Mesenchymal stem cell (in vitro differentiated cells and primary cell): ENCODE results near the gene NINL. TPM values are rescaled to one million over a fixed set of nuclear protein-coding genes. Genes with fewer than 3 reads are reported as not detected.
"Not testable (repeated sequence)": the region's sequence is repeated elsewhere in the genome, so short reads cannot be mapped to it uniquely, and the experiment has no call there.

Experiments used
- DNase-seq: peaks from one replicate; pipeline ENCODE4 v3.0.0-alpha.2; 2013
- H2AFZ ChIP-seq: one replicate; pipeline ENCODE4 v1.6.1; 2013; ENCODE audit warnings: low read depth, mild to moderate bottlenecking, control low read depth, inconsistent platforms, low read length, moderate library complexity
- H2AK5ac ChIP-seq: 2 replicates; pipeline ENCODE4 v1.6.1; 2013; ENCODE audit warnings: low read length, moderate library complexity, mild to moderate bottlenecking, inconsistent platforms; ENCODE audit not compliant: severe bottlenecking
- H2BK120ac ChIP-seq: one replicate; pipeline ENCODE4 v1.6.1; 2013; ENCODE audit warnings: low read depth, mild to moderate bottlenecking, inconsistent platforms, low read length, moderate library complexity
- H2BK12ac ChIP-seq, 2 experiments: one replicate each; pipeline ENCODE4 v1.6.1; 2013; ENCODE audit warnings: inconsistent platforms in 2 of 2, low read length in 2 of 2, mild to moderate bottlenecking in 2 of 2, moderate library complexity in 2 of 2, control low read depth in 1 of 2
- H2BK15ac ChIP-seq: one replicate; pipeline ENCODE4 v1.6.1; 2013; ENCODE audit warnings: mild to moderate bottlenecking, low read depth, inconsistent platforms; ENCODE audit not compliant: poor library complexity, severe bottlenecking
- H2BK5ac ChIP-seq: 2 replicates; pipeline ENCODE4 v1.6.1; 2013; ENCODE audit warnings: low read depth, mild to moderate bottlenecking, low read length, control low read depth, inconsistent platforms; ENCODE audit not compliant: poor library complexity, severe bottlenecking
- H3K14ac ChIP-seq, 2 experiments: one replicate each; pipeline ENCODE4 v1.6.1; 2013; ENCODE audit warnings: inconsistent platforms in 2 of 2, low read length in 2 of 2, control low read depth in 1 of 2, mild to moderate bottlenecking in 1 of 2, moderate library complexity in 1 of 2
- H3K18ac ChIP-seq, 2 experiments: one replicate each; pipeline ENCODE4 v1.6.1; 2013; ENCODE audit warnings: inconsistent platforms in 2 of 2, low read length in 2 of 2, control low read depth in 1 of 2, low read depth in 1 of 2, mild to moderate bottlenecking in 1 of 2
- H3K23ac ChIP-seq, 2 experiments: one replicate each; pipeline ENCODE4 v1.6.1; 2013; ENCODE audit warnings: inconsistent platforms in 2 of 2, low read length in 2 of 2, mild to moderate bottlenecking in 2 of 2, moderate library complexity in 2 of 2, control low read depth in 1 of 2
- H3K27ac ChIP-seq: 2 replicates; pipeline ENCODE4 v1.5.1; 2013; ENCODE audit warnings: mild to moderate bottlenecking, moderate library complexity, low read length, control low read depth, inconsistent platforms; ENCODE audit not compliant: poor library complexity, severe bottlenecking
- H3K27me3 ChIP-seq, 2 experiments: 2 replicates each; pipeline versions ENCODE4 v1.6.1 to v1.7.0; 2013; ENCODE audit warnings: low read length in 2 of 2, mild to moderate bottlenecking in 2 of 2, moderate library complexity in 2 of 2, control low read depth in 1 of 2, inconsistent platforms in 1 of 2; ENCODE audit not compliant: control insufficient read depth in 1 of 2, insufficient read depth in 1 of 2
- H3K36me3 ChIP-seq, 2 experiments: 2 replicates each; pipeline versions ENCODE4 v1.6.1 to v1.7.0; 2013; ENCODE audit warnings: low read length in 2 of 2, control low read depth in 1 of 2, inconsistent platforms in 1 of 2, low read depth in 1 of 2, mild to moderate bottlenecking in 1 of 2; ENCODE audit not compliant: insufficient read depth in 2 of 2, control insufficient read depth in 1 of 2
- H3K4ac ChIP-seq, 2 experiments: one replicate each; pipeline ENCODE4 v1.6.1; 2013; ENCODE audit warnings: inconsistent platforms in 2 of 2, low read length in 2 of 2, mild to moderate bottlenecking in 2 of 2, moderate library complexity in 2 of 2, control low read depth in 1 of 2, low read depth in 1 of 2
- H3K4me1 ChIP-seq: 2 replicates; pipeline ENCODE4 v1.6.1; 2013; ENCODE audit warnings: low read depth, low read length, control low read depth; ENCODE audit not compliant: control insufficient read depth, insufficient read depth
- H3K4me2 ChIP-seq: 2 replicates; pipeline ENCODE4 v1.6.1; 2013; ENCODE audit warnings: low read length, mild to moderate bottlenecking, inconsistent platforms; ENCODE audit not compliant: poor library complexity, severe bottlenecking
- H3K4me3 ChIP-seq, 2 experiments: 2 replicates each; pipeline versions ENCODE4 v1.5.1 to v1.7.0; 2013; ENCODE audit warnings: low read length in 2 of 2, mild to moderate bottlenecking in 2 of 2, control low read depth in 1 of 2, low read depth in 1 of 2; ENCODE audit not compliant: insufficient read depth in 1 of 2
- H3K79me1 ChIP-seq: replicated peaks from 2 replicates; pipeline ENCODE4 v1.6.1; 2013; ENCODE audit warnings: mild to moderate bottlenecking, control low read depth, low read length, inconsistent platforms; ENCODE audit not compliant: poor library complexity, severe bottlenecking
- H3K9ac ChIP-seq: 2 replicates; pipeline ENCODE4 v1.7.0; 2013; ENCODE audit warnings: mild to moderate bottlenecking, low read length, moderate library complexity
- H3K9me3 ChIP-seq: 2 replicates; pipeline ENCODE4 v1.7.0; 2013; ENCODE audit warnings: mild to moderate bottlenecking, low read length; ENCODE audit not compliant: control insufficient read depth
- H4K8ac ChIP-seq: one replicate; pipeline ENCODE4 v1.6.1; 2013; ENCODE audit warnings: inconsistent platforms, mild to moderate bottlenecking, low read length, moderate library complexity
- H4K91ac ChIP-seq: one replicate; pipeline ENCODE4 v1.6.1; 2013; ENCODE audit warnings: mild to moderate bottlenecking, low read length, inconsistent platforms
- WGBS: methylation state at CpG from one replicate; pipeline ENCODE4 v1.1.7; 2013; ENCODE audit warnings: mixed read lengths; 5-methylcytosine and 5-hydroxymethylcytosine counted together
- polyA plus RNA-seq, 2 experiments: library from polyadenylated mRNA; stranded (reverse); fragments of 200-250 nt; gene quantifications; one replicate each; pipeline ENCODE4 v1.2.3, GENCODE V29; 2013

Gene NINL
- 6.8 TPM for polyA plus RNA-seq (2013, experiment 1 of 2)
- 6.4 TPM for polyA plus RNA-seq (2013, experiment 2 of 2)

GRCh38 chr20:25584905-25585704, at the start of gene NINL:
TSS of gene NINL (minus strand) at chr20:25585531. CDS start at chr20:25526587, 58,944 bp downstream.
- H3K27me3 ChIP-seq, result no peaks in the 10 kb centered on the region
- H3K14ac ChIP-seq, result peak within 1 kb of the TSS; percentile 68 to 92
- H2AK5ac ChIP-seq, result no peak within 1 kb of the TSS
- H3K9ac ChIP-seq, result peak within 1 kb of the TSS; percentile 83
- peaks cover 13% of the 10 kb centered on the region for H3K79me1 ChIP-seq
- no peaks in the 10 kb centered on the region for H3K9me3 ChIP-seq
- H3K18ac ChIP-seq, result peak within 1 kb of the TSS; percentile 94 to 98
- peak within 1 kb of the TSS in 1 of 2 experiments; percentile 99 for H3K23ac ChIP-seq
- H4K91ac ChIP-seq, result peak within 1 kb of the TSS; percentile 89
- DNase-seq, result peak; percentile 73
- H3K4ac ChIP-seq, result peak within 1 kb of the TSS; percentile 51 to 97
- H3K27ac ChIP-seq, result no peak within 1 kb of the TSS
- peak within 1 kb of the TSS; percentile 77 to 86 for H3K4me3 ChIP-seq
- H3K36me3 ChIP-seq, result no peaks in the 10 kb centered on the region
- peaks cover 7% of the 10 kb centered on the region for H3K4me1 ChIP-seq
- peak within 1 kb of the TSS; percentile 85 for H2BK120ac ChIP-seq
- H2BK12ac ChIP-seq, result peak within 1 kb of the TSS; percentile 39 to 90
- H4K8ac ChIP-seq, result peak within 1 kb of the TSS; percentile 94
- peak within 1 kb of the TSS; percentile 83 for H2BK15ac ChIP-seq
- H2BK5ac ChIP-seq, result peak within 1 kb of the TSS; percentile 57
- peak within 1 kb of the TSS; percentile 96 for H3K4me2 ChIP-seq
- H2AFZ ChIP-seq, result peak within 1 kb of the TSS; percentile 88
- under 1% methylated on average over 95 of the region's 108 CpGs for WGBS

GRCh38 chr20:25632940-25633790, 47.8 kb upstream of the NINL start:
- Histone ChIP-seq H2BK15ac (no peak overlapping the region), H3K14ac (no peak overlapping the region), H4K91ac (no peak overlapping the region), H3K9me3 (peaks cover 14% of the 10 kb centered on the region), H3K4me2 (no peak overlapping the region), H3K9ac (no peak overlapping the region), H3K23ac (no peak overlapping the region), H3K79me1 (peaks cover 4% of the 10 kb centered on the region), H2BK120ac (no peak overlapping the region), H3K18ac (no peak overlapping the region), H4K8ac (no peak overlapping the region), H3K4ac (no peak overlapping the region), H3K36me3 (peaks cover 0 to 32% of the 10 kb centered on the region in 2 experiments), H3K27ac (no peak overlapping the region), H2AFZ (no peak overlapping the region), H3K27me3 (no peaks in the 10 kb centered on the region), H3K4me1 (no peaks in the 10 kb centered on the region), H2BK5ac (no peak overlapping the region), H3K4me3 (no peak overlapping the region), H2BK12ac (no peak overlapping the region), H2AK5ac (no peak overlapping the region)
- DNase-seq, result peak; percentile 61
- 49% methylated on average over 3 of the region's 5 CpGs for WGBS

DNA sequence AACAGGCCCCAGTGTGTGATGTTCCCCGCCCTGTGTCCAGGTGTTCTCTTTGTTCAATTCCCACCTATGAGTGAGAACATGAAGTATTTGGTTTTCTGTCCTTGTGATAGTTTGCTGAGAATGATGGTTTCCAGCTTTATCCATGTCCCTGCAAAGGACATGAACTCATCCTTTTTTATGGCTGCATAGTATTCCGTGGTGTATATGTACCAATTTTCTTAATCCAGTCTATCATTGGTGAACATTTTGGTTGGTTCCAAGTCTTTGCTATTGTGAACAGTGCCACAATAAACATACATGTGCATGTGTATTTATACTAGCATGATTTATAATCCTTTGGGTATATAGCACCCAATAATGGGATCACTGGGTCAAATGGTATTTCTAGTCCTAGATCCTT, 45.3 kb upstream of the NINL start:
- not testable (repeated sequence) for H2BK15ac ChIP-seq

More for the DNA sequence above, 45.3 kb upstream of the NINL start:
- H3K36me3 ChIP-seq, result peaks cover 0 to 14% of the 10 kb centered on the region in 2 experiments
- not testable (repeated sequence) for H3K4ac ChIP-seq, H2BK5ac ChIP-seq, DNase-seq, H3K9me3 ChIP-seq, H2AK5ac ChIP-seq, H3K27me3 ChIP-seq, H2AFZ ChIP-seq, H3K4me2 ChIP-seq, H3K23ac ChIP-seq, H4K8ac ChIP-seq, H3K9ac ChIP-seq, H3K4me3 ChIP-seq, H3K18ac ChIP-seq, H4K91ac ChIP-seq, H3K27ac ChIP-seq, H3K14ac ChIP-seq, H3K4me1 ChIP-seq, H2BK12ac ChIP-seq, H2BK120ac ChIP-seq, H3K79me1 ChIP-seq
- WGBS, result 100% methylated on average over 1 of the region's 2 CpGs
